ENCODE results near the gene MPZL3. TPM values are rescaled to one million over a fixed set of nuclear protein-coding genes. Genes with fewer than 3 reads are reported as not detected.
"Not testable (repeated sequence)": the region's sequence is repeated elsewhere in the genome, so short reads cannot be mapped to it uniquely, and the experiment has no call there.

The MPZL3 gene
- total RNA-seq, 4 donors from 2014 or later = 6.9 to 15.3 (median 12.3) TPM

- WGBS, 2 donors = 90 to 95% methylated on average over 12 of the region's 12 CpGs
- no peak for DNase-seq
- TF ChIP-seq CTCF (IDR thresholded peaks at IDR 0.05) (no peak), POLR2A (IDR thresholded peaks at IDR 0.05) (no peak)
- no peak overlapping the region for H3K27ac ChIP-seq
- intact Hi-C loops (cut with DNase I) = no loop called here
- H3K4me3 ChIP-seq (replicated peaks in 1 of 3) = no peak overlapping the region
- H3K27me3 ChIP-seq = no peaks in the 10 kb centered on the region
- no peaks in the 10 kb centered on the region for H3K36me3 ChIP-seq
- H3K9me3 ChIP-seq = no peaks in the 10 kb centered on the region
- H3K4me1 ChIP-seq = peaks cover 5 to 9% of the 10 kb centered on the region in 2 donors
Measured at GRCh38 chr11:118184784-118185579, 67.2 kb downstream of the MPZL3 start.

- intact Hi-C loops (cut with DNase I); DNase-seq; H3K9me3 ChIP-seq; H3K36me3 ChIP-seq; H3K27me3 ChIP-seq; H3K27ac ChIP-seq; H3K4me3 ChIP-seq (replicated peaks in 1 of 3): not testable (repeated sequence)
- peaks cover 5 to 10% of the 10 kb centered on the region in 2 donors for H3K4me1 ChIP-seq
- WGBS, 2 donors = 94 to 95% methylated on average over 5 of the region's 5 CpGs
Measured at GRCh38 chr11:118183691-118184090, 68.5 kb downstream of the MPZL3 start.

GRCh38 chr11:118180300-118180703 is 71.9 kb downstream of the MPZL3 start:
- no peak for TF ChIP-seq CTCF (IDR thresholded peaks at IDR 0.05)
- TF ChIP-seq POLR2A (IDR thresholded peaks at IDR 0.05) = no peak
- DNase-seq = peak; percentile 74 to 80
- Histone ChIP-seq H3K9me3 (no peaks in the 10 kb centered on the region), H3K36me3 (no peaks in the 10 kb centered on the region), H3K27me3 (no peaks in the 10 kb centered on the region), H3K27ac (no peak overlapping the region), H3K4me3 (replicated peaks in 1 of 3) (no peak overlapping the region), H3K4me1 (peaks cover 13 to 20% of the 10 kb centered on the region in 2 donors)
- intact Hi-C loops (cut with DNase I) = no loop called here
- WGBS, 2 donors = 14 to 15% methylated on average over 10 to 11 of the region's 11 CpGs

GRCh38 chr11:118176778-118177134 is 75.4 kb downstream of the MPZL3 start:
- intact Hi-C loops (cut with DNase I) = no loop called here

More at GRCh38 chr11:118176778-118177134, 75.4 kb downstream of the MPZL3 start:
- Histone ChIP-seq H3K27me3 (no peaks in the 10 kb centered on the region), H3K36me3 (no peaks in the 10 kb centered on the region), H3K4me1 (peaks cover 13 to 24% of the 10 kb centered on the region in 2 donors), H3K4me3 (replicated peaks in 1 of 3) (no peak overlapping the region), H3K27ac (no peak overlapping the region), H3K9me3 (no peaks in the 10 kb centered on the region)
- DNase-seq = no peak
- 87 to 89% methylated on average over 4 of the region's 4 CpGs for WGBS, 2 donors
- TF ChIP-seq POLR2A (IDR thresholded peaks at IDR 0.05) = no peak
- no peak for TF ChIP-seq CTCF (IDR thresholded peaks at IDR 0.05)

Small RNA genes within 50 kb of the gene (small RNA-seq; reads per million reads assigned to genes)
- not detected for gene HSPE1P18

Other genes with a start within 250 kb of the MPZL3 start
- gene TMPRSS4, start 175.3 kb downstream of the MPZL3 start, total RNA-seq = 1 to 10 TPM in 2 of 4 donors, under 1 TPM in 1, not detected in 1; 0.83 to 1.5 (median 1.1) TPM
- not detected for gene SMIM35, start 165.4 kb downstream of the MPZL3 start, total RNA-seq
- gene SCN4B, start 99.5 kb downstream of the MPZL3 start, total RNA-seq = 10 to 100 TPM in 2 of 4 donors, 1 to 10 TPM in 2; 5.5 to 15.7 (median 10.5) TPM
- gene SCN2B, start 75.7 kb downstream of the MPZL3 start, total RNA-seq = under 1 TPM; 0.13 to 0.83 (median 0.31) TPM
- 1 to 10 TPM; 2.2 to 3.1 (median 2.6) TPM for gene JAML, start 27.4 kb downstream of the MPZL3 start, total RNA-seq
- 10 to 100 TPM; 40.3 to 92.7 (median 76.1) TPM for gene MPZL2, start 11.9 kb upstream of the MPZL3 start, total RNA-seq
- 1 to 10 TPM; 3.0 to 4.3 (median 3.3) TPM for gene CD3E, start 52.4 kb upstream of the MPZL3 start, total RNA-seq
- gene CD3D, start 90.3 kb upstream of the MPZL3 start, total RNA-seq = 1 to 10 TPM in 3 of 4 donors, not detected in 1; 2.0 to 2.3 (median 2.1) TPM
- 1 to 10 TPM; 1.2 to 4.3 (median 1.9) TPM for gene CD3G, start 92.0 kb upstream of the MPZL3 start, total RNA-seq
- 10 to 100 TPM; 42.7 to 57.3 (median 48.2) TPM for gene UBE4A, start 107.2 kb upstream of the MPZL3 start, total RNA-seq
- gene ATP5MG, start 149.2 kb upstream of the MPZL3 start, total RNA-seq = 100 to 1,000 TPM in 2 of 4 donors, 10 to 100 TPM in 2; 63.9 to 716 (median 170) TPM
- gene KMT2A, start 184.1 kb upstream of the MPZL3 start, total RNA-seq = 100 to 1,000 TPM in 2 of 4 donors, 10 to 100 TPM in 2; 74.5 to 175 (median 90.8) TPM